ENCODE measurements around the gene PLCL2.

DNA sequence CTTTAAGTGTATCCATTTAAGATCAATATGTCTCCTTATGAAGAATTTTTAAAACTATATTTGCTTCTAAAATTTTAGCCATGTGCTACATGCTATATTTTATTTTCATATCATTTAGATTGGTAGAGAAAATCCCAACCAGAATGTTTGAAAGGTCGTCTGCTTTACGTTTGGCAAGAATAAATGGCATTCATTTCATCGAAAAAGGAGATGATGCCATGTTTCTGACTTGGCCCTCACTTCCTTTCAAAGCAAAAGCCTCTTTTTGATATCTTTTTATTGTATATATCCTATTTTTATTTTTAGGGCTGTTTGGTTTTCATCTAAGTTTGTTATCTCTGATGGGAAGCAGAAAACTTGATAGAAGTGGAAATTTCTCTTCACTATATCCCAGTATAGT, 176.2 kb downstream of the PLCL2 start:
- TF ChIP-seq, protein P1, sequence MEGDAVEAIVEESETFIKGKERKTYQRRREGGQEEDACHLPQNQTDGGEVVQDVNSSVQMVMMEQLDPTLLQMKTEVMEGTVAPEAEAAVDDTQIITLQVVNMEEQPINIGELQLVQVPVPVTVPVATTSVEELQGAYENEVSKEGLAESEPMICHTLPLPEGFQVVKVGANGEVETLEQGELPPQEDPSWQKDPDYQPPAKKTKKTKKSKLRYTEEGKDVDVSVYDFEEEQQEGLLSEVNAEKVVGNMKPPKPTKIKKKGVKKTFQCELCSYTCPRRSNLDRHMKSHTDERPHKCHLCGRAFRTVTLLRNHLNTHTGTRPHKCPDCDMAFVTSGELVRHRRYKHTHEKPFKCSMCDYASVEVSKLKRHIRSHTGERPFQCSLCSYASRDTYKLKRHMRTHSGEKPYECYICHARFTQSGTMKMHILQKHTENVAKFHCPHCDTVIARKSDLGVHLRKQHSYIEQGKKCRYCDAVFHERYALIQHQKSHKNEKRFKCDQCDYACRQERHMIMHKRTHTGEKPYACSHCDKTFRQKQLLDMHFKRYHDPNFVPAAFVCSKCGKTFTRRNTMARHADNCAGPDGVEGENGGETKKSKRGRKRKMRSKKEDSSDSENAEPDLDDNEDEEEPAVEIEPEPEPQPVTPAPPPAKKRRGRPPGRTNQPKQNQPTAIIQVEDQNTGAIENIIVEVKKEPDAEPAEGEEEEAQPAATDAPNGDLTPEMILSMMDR (IDR thresholded peaks at IDR 0.05; ENCODE audit: extremely low read depth in 1 of 2, insufficient read depth in 1 of 2, low read depth in 1 of 2, low read length in 2 of 2): no peak
- TF ChIP-seq FOS (IDR thresholded peaks at IDR 0.05; ENCODE audit: borderline replicate concordance, insufficient read depth, low read length) (no peak), POLR2A (IDR thresholded peaks at IDR 0.05; ENCODE audit: low read depth, low read length) (no peak), GATA2 (IDR thresholded peaks at IDR 0.05; ENCODE audit: insufficient read depth, insufficient read length, low read depth, low read length) (no peak), MYC (IDR thresholded peaks at IDR 0.05; ENCODE audit: low read depth, low read length) (no peak), POLR2AphosphoS5 (IDR thresholded peaks at IDR 0.05; ENCODE audit: insufficient read depth, low read depth, low read length) (no peak), JUN (IDR thresholded peaks at IDR 0.05; ENCODE audit: borderline replicate concordance, insufficient read depth, insufficient read length, low read depth) (no peak), EZH2 (IDR thresholded peaks at IDR 0.05; ENCODE audit: borderline replicate concordance, low read depth, low read length, severe bottlenecking) (no peak)
- TF ChIP-seq, protein P2, sequence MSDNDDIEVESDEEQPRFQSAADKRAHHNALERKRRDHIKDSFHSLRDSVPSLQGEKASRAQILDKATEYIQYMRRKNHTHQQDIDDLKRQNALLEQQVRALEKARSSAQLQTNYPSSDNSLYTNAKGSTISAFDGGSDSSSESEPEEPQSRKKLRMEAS (IDR thresholded peaks at IDR 0.05; ENCODE audit: insufficient read depth, insufficient read length): no peak
